A549 (cell line): ENCODE measurements around the gene INO80D. TPM values are rescaled to one million over a fixed set of nuclear protein-coding genes. Genes with fewer than 3 reads are reported as not detected.
A peak's percentile ranks its signal among the peaks of the same experiment; 100 is the strongest.

Experiments
- ATAC-seq, 2 experiments: fragments of 200-7000 bp in 1 of 2; fragments of >200 bp in 1 of 2; cut with Nextera tagmentation in 1 of 2; cut with Tn5 transposase in 1 of 2; 3 replicates each; pipeline versions ENCODE4 v1.8.0 to v1.9.1; 2018 to 2020; ENCODE audit warnings: mild to moderate bottlenecking in 1 of 2, moderate library complexity in 1 of 2
- CTCF ChIA-PET: fragments of 300-600 bp; sonication (Branson Sonifier 250); formaldehyde crosslinking; extraction: SDS; loops from one replicate; lab custom pipeline; 2021; ENCODE audit warnings: antibody characterized with exemption, inconsistent platforms; lab: Yijun Ruan, JAX
- POLR2A ChIA-PET: fragments of 350-600 bp; formaldehyde crosslinking; extraction: SDS; loops from one replicate; lab custom pipeline; 2021; ENCODE audit warnings: antibody characterized with exemption, inconsistent platforms; lab: Yijun Ruan, JAX
- DNase-seq, 2 experiments: peaks; one replicate each; pipeline versions ENCODE4 v3.0.0 to v3.0.0-alpha.2; 2011 to 2016; ENCODE audit warnings: low read depth in 1 of 2, low spot score in 1 of 2
- FAIRE-seq: peaks from 2 replicates; lab custom pipeline; 2011; peaks lifted over from hg19 to GRCh38; lab: Jason Lieb, UNC
- H3K27ac ChIP-seq, 2 experiments: fragments of >200 bp; sonication (Bioruptor Twin); formaldehyde crosslinking; 3 replicates each; pipeline ENCODE4 v1.5.1; 2016 to 2017
- H3K4me1 ChIP-seq: fragments of >200 bp; sonication (Bioruptor Twin); formaldehyde crosslinking; 3 replicates; pipeline ENCODE4 v1.6.1; 2016
- H3K4me2 ChIP-seq: fragments of >200 bp; sonication (Bioruptor Twin); formaldehyde crosslinking; 3 replicates; pipeline ENCODE4 v1.6.1; 2016
- H3K4me3 ChIP-seq: fragments of >200 bp; sonication (Bioruptor Twin); formaldehyde crosslinking; 3 replicates; pipeline ENCODE4 v1.5.1; 2016
- H3K9me3 ChIP-seq: fragments of >200 bp; sonication (Bioruptor Twin); formaldehyde crosslinking; 3 replicates; pipeline ENCODE4 v1.6.1; 2016
- CEBPB ChIP-seq, 2 experiments: fragments of >200 bp in 1 of 2; sonication (Bioruptor Twin) in 1 of 2; formaldehyde crosslinking in 1 of 2; IDR thresholded peaks; 2 replicates each; pipeline ENCODE4 v1.6.1; 2012 to 2016
- CHD2 ChIP-seq: fragments of 150-350 bp; IDR thresholded peaks from 2 replicates; pipeline ENCODE4 v1.6.1; 2014; ENCODE audit warnings: low read length; ENCODE audit not compliant: partially characterized antibody
- EHF ChIP-seq: fragments of 250-450 bp; sonication (Bioruptor Pico); IDR thresholded peaks from 2 replicates; pipeline ENCODE4 v1.5.0; 2020; ENCODE audit warnings: mild to moderate bottlenecking
- FOSB ChIP-seq: fragments of 250-450 bp; sonication (Bioruptor Pico); IDR thresholded peaks from 2 replicates; pipeline ENCODE4 v1.5.0; 2020; ENCODE audit warnings: mild to moderate bottlenecking, moderate library complexity
- GATA3 ChIP-seq: IDR thresholded peaks from 2 replicates; pipeline ENCODE4 v1.6.1; 2012; ENCODE audit warnings: borderline replicate concordance
- HDAC2 ChIP-seq: fragments of 200-600 bp; sonication (generic); IDR thresholded peaks from 2 replicates; pipeline ENCODE4 v1.6.1; 2016
- HOXA7 ChIP-seq: fragments of 250-450 bp; sonication (Bioruptor Pico); IDR thresholded peaks from 2 replicates; pipeline ENCODE4 v1.5.0; 2020; ENCODE audit warnings: mild to moderate bottlenecking, moderate library complexity
- HOXB13 ChIP-seq: fragments of 250-450 bp; sonication (Bioruptor Pico); IDR thresholded peaks from 2 replicates; pipeline ENCODE4 v1.5.0; 2020; ENCODE audit warnings: low read depth, mild to moderate bottlenecking, moderate library complexity
- HOXB5 ChIP-seq: fragments of 250-450 bp; sonication (Bioruptor Pico); IDR thresholded peaks from 2 replicates; pipeline ENCODE4 v1.5.0; 2020; ENCODE audit warnings: mild to moderate bottlenecking, moderate library complexity
- JUN ChIP-seq, 2 experiments: fragments of >200 bp; sonication (Bioruptor Twin); formaldehyde crosslinking; IDR thresholded peaks; 2 replicates in 1 of 2; 3 replicates in 1 of 2; pipeline ENCODE4 v1.6.1; 2016 to 2017
- KDM5A ChIP-seq: fragments of 200-600 bp; sonication (generic); IDR thresholded peaks from 2 replicates; pipeline ENCODE4 v1.6.1; 2016; ENCODE audit warnings: antibody characterized with exemption, mild to moderate bottlenecking
- POLR2AphosphoS2 ChIP-seq: conservative IDR thresholded peaks from 2 replicates; pipeline ENCODE4 v1.6.1; 2012; ENCODE audit warnings: low read length, improper control_type of control experiment, inconsistent platforms
- RCOR1 ChIP-seq: fragments of 150-350 bp; IDR thresholded peaks from 2 replicates; pipeline ENCODE4 v1.6.1; 2014; ENCODE audit warnings: antibody characterized with exemption, low read length, low read depth
- SMC3 ChIP-seq: fragments of >200 bp; sonication (Bioruptor Twin); formaldehyde crosslinking; IDR thresholded peaks from 3 replicates; pipeline ENCODE4 v1.6.1; 2018; ENCODE audit warnings: inconsistent platforms
- TP53 ChIP-seq: fragments of 250-450 bp; sonication (Bioruptor Pico); IDR thresholded peaks from 2 replicates; pipeline ENCODE4 v1.5.0; 2021; ENCODE audit warnings: mild to moderate bottlenecking, moderate library complexity
- whole genome bisulfite sequencing: methylation state at CpG from one replicate; pipeline ENCODE4 v1.1.6; 2017; ENCODE audit errors: missing lambda C conversion rate; 5-methylcytosine and 5-hydroxymethylcytosine counted together
- polyA plus RNA-seq, 4 experiments: library from polyadenylated mRNA; depleted of rRNA in 3 of 4; stranded (reverse); fragments of >200 nt; fragmentation: RNase III in 1 of 4; extraction: RNeasy Plus Mini Kit Qiagen cat#74134 plus additional on column Dnase treatment in 1 of 4; gene quantifications; 2 replicates in 3 of 4; 3 replicates in 1 of 4; pipeline ENCODE4 v1.2.3, GENCODE V29; 2011 to 2017
- TF ChIP-seq, protein P1 (sequence below): fragments of 450-650 bp; IDR thresholded peaks from 2 replicates; pipeline ENCODE4 v1.6.1; 2014; ENCODE audit warnings: antibody characterized with exemption
- TF ChIP-seq, protein P2 (sequence below): IDR thresholded peaks from 2 replicates; pipeline ENCODE4 v1.6.1; 2012; ENCODE audit warnings: low read depth, borderline replicate concordance
- TF ChIP-seq, protein P3 (sequence below): fragments of 250-450 bp; sonication (Bioruptor Pico); IDR thresholded peaks from 2 replicates; pipeline ENCODE4 v1.5.0; 2020; ENCODE audit warnings: low read depth, mild to moderate bottlenecking, moderate library complexity

The INO80D gene
- polyA plus RNA-seq, 2 of the 4 experiments (the other 2 are of a cell fraction), result 1.4 to 5.0 TPM

DNA sequence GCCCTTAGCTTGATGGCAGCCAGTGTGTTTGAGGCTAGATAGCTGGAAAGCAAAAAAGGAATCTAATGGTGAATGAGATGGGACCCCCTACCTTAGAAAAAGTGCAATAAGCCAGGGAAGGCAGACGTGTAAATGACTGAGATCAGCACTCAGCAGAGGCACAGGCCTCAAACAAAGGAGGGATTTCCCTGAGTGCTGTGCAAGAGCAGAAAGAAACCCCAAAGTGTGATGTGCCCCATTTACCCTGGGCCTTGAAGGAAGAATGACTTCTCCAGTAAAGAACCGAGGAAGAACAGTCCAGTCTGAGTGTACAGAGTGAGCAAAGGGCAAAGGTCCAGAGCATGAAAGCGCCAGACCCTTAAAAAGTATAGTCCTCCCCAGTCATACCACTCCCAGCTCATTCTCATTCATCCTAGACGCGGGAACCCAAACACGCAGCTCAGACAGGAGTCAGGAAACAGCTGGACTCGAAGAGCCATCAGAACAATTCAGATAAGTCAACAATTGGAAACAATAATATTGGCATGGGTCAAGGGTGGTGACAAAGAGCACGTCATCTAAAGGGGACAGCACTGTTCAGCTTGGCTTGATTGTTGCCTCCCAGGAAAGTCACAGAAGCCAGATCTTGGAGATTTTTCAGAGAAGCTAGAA, 121.7 kb downstream of the INO80D start:
- TF ChIP-seq, protein P1, sequence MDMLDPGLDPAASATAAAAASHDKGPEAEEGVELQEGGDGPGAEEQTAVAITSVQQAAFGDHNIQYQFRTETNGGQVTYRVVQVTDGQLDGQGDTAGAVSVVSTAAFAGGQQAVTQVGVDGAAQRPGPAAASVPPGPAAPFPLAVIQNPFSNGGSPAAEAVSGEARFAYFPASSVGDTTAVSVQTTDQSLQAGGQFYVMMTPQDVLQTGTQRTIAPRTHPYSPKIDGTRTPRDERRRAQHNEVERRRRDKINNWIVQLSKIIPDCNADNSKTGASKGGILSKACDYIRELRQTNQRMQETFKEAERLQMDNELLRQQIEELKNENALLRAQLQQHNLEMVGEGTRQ, result no peak
- TF ChIP-seq SMC3 (no peak), HOXB13 (CRISPR knock-in tag) (no peak), KDM5A (no peak), CEBPB (IDR thresholded peaks at IDR 0.05) (no peak), TP53 (CRISPR knock-in tag) (no peak), FOSB (CRISPR knock-in tag) (no peak), HOXA7 (CRISPR knock-in tag) (no peak), RCOR1 (no peak), GATA3 (no peak), POLR2AphosphoS2 (no peak), JUN (IDR thresholded peaks at IDR 0.05) (no peak), CHD2 (no peak), HDAC2 (no peak)
- TF ChIP-seq, protein P2, sequence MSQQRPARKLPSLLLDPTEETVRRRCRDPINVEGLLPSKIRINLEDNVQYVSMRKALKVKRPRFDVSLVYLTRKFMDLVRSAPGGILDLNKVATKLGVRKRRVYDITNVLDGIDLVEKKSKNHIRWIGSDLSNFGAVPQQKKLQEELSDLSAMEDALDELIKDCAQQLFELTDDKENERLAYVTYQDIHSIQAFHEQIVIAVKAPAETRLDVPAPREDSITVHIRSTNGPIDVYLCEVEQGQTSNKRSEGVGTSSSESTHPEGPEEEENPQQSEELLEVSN, result no peak
- TF ChIP-seq, protein P3, sequence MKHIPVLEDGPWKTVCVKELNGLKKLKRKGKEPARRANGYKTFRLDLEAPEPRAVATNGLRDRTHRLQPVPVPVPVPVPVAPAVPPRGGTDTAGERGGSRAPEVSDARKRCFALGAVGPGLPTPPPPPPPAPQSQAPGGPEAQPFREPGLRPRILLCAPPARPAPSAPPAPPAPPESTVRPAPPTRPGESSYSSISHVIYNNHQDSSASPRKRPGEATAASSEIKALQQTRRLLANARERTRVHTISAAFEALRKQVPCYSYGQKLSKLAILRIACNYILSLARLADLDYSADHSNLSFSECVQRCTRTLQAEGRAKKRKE (CRISPR knock-in tag), result no peak
- H3K4me3 ChIP-seq, result no peak overlapping the region
- FAIRE-seq, result no peak
- no peak overlapping the region for H3K4me2 ChIP-seq
- ATAC-seq, result no peak
- no peak for DNase-seq
- H3K9me3 ChIP-seq, result no peaks in the 10 kb centered on the region
- POLR2A ChIA-PET, result no interaction called here
- H3K27ac ChIP-seq, result no peak overlapping the region
- H3K4me1 ChIP-seq, result no peaks in the 10 kb centered on the region
- 72% methylated on average over 8 of the region's 8 CpGs for WGBS
- CTCF ChIA-PET, result interaction anchor here (1.5 kb wide), 1 partner anchor 15 kb away, joined by 6 read pairs; no protein-coding TSS in a partner anchor

DNA sequence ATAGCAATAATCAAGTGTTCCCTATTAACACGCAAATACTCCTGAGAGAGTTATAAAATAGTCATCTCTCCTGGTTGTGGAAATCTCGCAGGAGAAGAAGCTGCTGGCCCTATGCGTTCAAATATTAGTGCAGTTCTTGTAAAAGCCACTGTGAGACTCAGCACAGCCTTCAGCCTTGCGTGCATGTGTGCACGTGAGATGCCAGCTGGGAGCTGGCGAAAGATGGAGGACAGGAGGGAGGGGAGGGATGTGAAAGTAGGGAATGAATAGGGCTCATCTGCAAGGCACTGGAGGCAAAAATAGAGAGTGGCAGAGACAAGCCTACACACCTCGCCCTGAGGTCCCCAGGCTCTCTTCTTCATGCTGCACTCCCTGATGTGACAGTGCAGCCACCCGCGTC, 126.5 kb downstream of the INO80D start:
- peak in 1 of 2 experiments; percentile 27; a peak in 1 of 6 replicates for ATAC-seq
- H3K4me1 ChIP-seq, result no peaks in the 10 kb centered on the region
- no peak overlapping the region for H3K4me3 ChIP-seq
- TF ChIP-seq FOSB (CRISPR knock-in tag), result no peak
- ChIA-PET CTCF (interaction anchor here (5.6 kb wide), 1 partner anchor 12 kb away, joined by 44 read pairs; no protein-coding TSS in a partner anchor), POLR2A (no interaction called here)
- H3K4me2 ChIP-seq, result no peak overlapping the region
- H3K27ac ChIP-seq, result no peak overlapping the region
- H3K9me3 ChIP-seq, result no peaks in the 10 kb centered on the region
- 82% methylated on average over 9 of the region's 9 CpGs for WGBS
- DNase-seq, result no peak
- no peak for FAIRE-seq

DNA sequence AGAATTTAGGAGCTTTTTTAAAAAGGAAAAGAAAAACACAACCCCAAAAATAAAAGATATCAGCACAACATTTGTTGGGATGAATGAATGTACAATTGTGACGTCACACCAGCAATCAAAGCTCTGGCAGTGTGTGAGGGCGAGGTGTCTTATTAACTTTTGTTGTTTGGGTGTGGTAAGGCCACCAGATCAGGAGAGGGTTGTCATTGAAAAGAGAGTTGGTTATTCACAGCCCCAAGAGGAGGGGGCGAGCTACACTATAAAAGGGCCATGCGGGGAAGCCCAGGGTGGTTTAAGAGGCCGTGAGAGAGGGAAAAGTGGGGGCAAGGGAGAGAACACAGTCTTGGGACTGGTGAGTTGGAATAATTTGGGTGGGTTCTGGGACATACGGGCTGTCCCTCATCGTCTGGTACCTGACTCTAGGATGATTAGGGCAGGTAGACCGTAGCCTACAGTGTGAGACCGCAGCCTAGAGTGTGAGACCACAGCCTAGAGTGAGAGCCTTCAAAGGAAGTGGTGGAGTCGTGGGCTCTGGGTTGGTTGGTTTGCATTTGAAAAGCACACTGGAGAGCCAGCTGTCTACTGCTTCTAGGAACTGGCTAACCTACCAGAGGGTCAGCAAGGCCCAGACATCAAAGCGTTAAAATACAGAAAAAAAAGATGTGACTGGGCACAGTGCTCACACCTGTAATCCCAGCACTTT, 128.4 kb downstream of the INO80D start:
- TF ChIP-seq EHF (no peak), HOXB5 (CRISPR knock-in tag) (no peak)
- no peak overlapping the region for H3K4me3 ChIP-seq
- ATAC-seq, result no peak
- H3K27ac ChIP-seq, result no peak overlapping the region
- WGBS, result 69% methylated on average over 11 of the region's 11 CpGs
- no peak overlapping the region for H3K4me2 ChIP-seq
- H3K4me1 ChIP-seq, result no peaks in the 10 kb centered on the region
- ChIA-PET POLR2A (no interaction called here), CTCF (interaction anchor here (0.5 to 5.6 kb wide), 5 partner anchors 10 to 88 kb away, joined by 3 to 44 read pairs (median 3); no protein-coding TSS in a partner anchor)
- no peak for FAIRE-seq
- H3K9me3 ChIP-seq, result no peaks in the 10 kb centered on the region
- DNase-seq, result no peak
